Bronchial epithelial cell (primary cell): Measurements from ENCODE around the gene FKTN. TPM values are rescaled to one million over a fixed set of nuclear protein-coding genes. Genes with fewer than 3 reads are reported as not detected.

ENCODE experiments used
- DNase-seq: peaks from one replicate; pipeline ENCODE4 v3.0.0-alpha.2; 2010; ENCODE audit warnings: low read depth
- FAIRE-seq: peaks from 2 replicates; lab custom pipeline; 2011; peaks lifted over from hg19 to GRCh38; lab: Jason Lieb, UNC
- H3K27me3 ChIP-seq: 2 replicates; pipeline ENCODE4 v1.5.1; 2011; ENCODE audit warnings: low read length; ENCODE audit not compliant: control insufficient read depth, insufficient read depth
- H3K36me3 ChIP-seq: 2 replicates; pipeline ENCODE4 v1.5.1; 2011; ENCODE audit warnings: low read length; ENCODE audit not compliant: control insufficient read depth, insufficient read depth
- H3K4me3 ChIP-seq: 2 replicates; pipeline ENCODE4 v1.5.1; 2011; ENCODE audit warnings: mild to moderate bottlenecking, low read depth, low read length, control low read depth
- total RNA-seq: library from RNA; depleted of rRNA; stranded (reverse); fragments of >200 nt; gene quantifications from 2 replicates; pipeline ENCODE4 v1.2.1, GENCODE V29; 2014
- TF ChIP-seq, protein P1 (sequence below): IDR thresholded peaks from 2 replicates; pipeline ENCODE4 v1.5.1; 2011; ENCODE audit warnings: mild to moderate bottlenecking, moderate library complexity, low read length, control low read depth, inconsistent platforms; ENCODE audit not compliant: insufficient read depth, severe bottlenecking

FKTN gene
- total RNA-seq, 1 donor from 2014 or later = 17.9 TPM

GRCh38 chr9:105636331-105636730, 78.4 kb downstream of the FKTN start:
- Histone ChIP-seq H3K4me3 (no peak overlapping the region), H3K36me3 (no peaks in the 10 kb centered on the region), H3K27me3 (no peaks in the 10 kb centered on the region)
- DNase-seq = no peak
- no peak for FAIRE-seq
- TF ChIP-seq, protein P1, sequence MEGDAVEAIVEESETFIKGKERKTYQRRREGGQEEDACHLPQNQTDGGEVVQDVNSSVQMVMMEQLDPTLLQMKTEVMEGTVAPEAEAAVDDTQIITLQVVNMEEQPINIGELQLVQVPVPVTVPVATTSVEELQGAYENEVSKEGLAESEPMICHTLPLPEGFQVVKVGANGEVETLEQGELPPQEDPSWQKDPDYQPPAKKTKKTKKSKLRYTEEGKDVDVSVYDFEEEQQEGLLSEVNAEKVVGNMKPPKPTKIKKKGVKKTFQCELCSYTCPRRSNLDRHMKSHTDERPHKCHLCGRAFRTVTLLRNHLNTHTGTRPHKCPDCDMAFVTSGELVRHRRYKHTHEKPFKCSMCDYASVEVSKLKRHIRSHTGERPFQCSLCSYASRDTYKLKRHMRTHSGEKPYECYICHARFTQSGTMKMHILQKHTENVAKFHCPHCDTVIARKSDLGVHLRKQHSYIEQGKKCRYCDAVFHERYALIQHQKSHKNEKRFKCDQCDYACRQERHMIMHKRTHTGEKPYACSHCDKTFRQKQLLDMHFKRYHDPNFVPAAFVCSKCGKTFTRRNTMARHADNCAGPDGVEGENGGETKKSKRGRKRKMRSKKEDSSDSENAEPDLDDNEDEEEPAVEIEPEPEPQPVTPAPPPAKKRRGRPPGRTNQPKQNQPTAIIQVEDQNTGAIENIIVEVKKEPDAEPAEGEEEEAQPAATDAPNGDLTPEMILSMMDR = no peak

GRCh38 chr9:105637787-105638395, 80.0 kb downstream of the FKTN start:
- peak; percentile 8 for DNase-seq

DNA sequence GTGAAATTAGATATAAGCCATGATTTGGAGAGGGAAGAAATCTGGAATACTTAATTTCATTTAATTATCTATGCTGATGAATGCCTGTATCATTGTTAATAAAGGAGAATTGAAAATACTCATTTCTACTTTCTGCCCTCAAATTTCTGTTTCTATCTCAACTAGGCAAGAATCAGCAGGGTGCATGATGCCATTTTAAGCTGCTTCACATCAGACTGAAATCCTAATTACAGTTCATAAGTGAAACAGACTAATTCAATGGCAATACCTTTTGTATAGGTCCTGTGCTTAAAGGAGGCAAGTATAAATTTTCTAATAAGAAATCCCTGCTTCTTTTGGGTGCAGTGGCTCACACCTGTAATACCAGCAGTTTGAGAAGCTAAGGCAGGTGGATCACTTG, 82.0 kb downstream of the FKTN start:
- TF ChIP-seq, protein P1 = no peak
- Histone ChIP-seq H3K4me3 (no peak overlapping the region), H3K36me3 (no peaks in the 10 kb centered on the region), H3K27me3 (no peaks in the 10 kb centered on the region)
- FAIRE-seq (no peak), DNase-seq (no peak)

More at GRCh38 chr9:105637787-105638395, 80.0 kb downstream of the FKTN start:
- no peak for FAIRE-seq
- H3K4me3 ChIP-seq = no peak overlapping the region
- H3K27me3 ChIP-seq = no peaks in the 10 kb centered on the region
- H3K36me3 ChIP-seq = no peaks in the 10 kb centered on the region
- TF ChIP-seq, protein P1 = peak; percentile 26

- no peak overlapping the region for H3K4me3 ChIP-seq
- no peaks in the 10 kb centered on the region for H3K36me3 ChIP-seq
- no peaks in the 10 kb centered on the region for H3K27me3 ChIP-seq
- DNase-seq = no peak
- no peak for FAIRE-seq
- TF ChIP-seq, protein P1 = no peak
Observed at GRCh38 chr9:105643795-105644194, 85.9 kb downstream of the FKTN start.

GRCh38 chr9:105646879-105647594, 89.1 kb downstream of the FKTN start:
- FAIRE-seq = no peak

More at GRCh38 chr9:105646879-105647594, 89.1 kb downstream of the FKTN start:
- Histone ChIP-seq H3K4me3 (no peak overlapping the region), H3K27me3 (no peaks in the 10 kb centered on the region), H3K36me3 (no peaks in the 10 kb centered on the region)
- DNase-seq = no peak
- TF ChIP-seq, protein P1 = no peak
